ENCODE measurements around the gene GNAI1.

The GNAI1 gene

GRCh38 chr7:80257756-80258155 lies 123.1 kb downstream of the GNAI1 start:
- no peak for DNase-seq

- DNase-seq, result no peak
Measured at GRCh38 chr7:80260606-80261005, 126.0 kb downstream of the GNAI1 start.

DNA sequence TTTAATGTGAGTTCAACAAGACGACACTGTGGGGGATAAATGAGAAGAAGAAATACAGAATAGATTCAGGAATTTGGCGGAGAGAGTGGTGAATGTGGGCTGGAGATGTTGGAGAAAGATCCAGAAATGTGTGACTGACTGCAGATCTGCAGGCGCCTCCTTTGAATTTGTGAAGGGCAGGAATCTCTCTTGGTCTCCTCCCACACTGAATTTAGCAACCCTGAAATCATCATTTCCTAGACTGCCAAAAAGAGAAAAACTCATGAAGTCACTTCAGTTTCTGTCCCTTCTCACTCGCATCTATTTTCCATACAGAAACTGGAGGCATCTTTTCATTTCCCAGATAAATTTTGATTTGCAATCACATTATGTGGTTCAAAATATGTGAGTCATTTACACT lies 128.7 kb downstream of the GNAI1 start:
- no peak for DNase-seq

DNA sequence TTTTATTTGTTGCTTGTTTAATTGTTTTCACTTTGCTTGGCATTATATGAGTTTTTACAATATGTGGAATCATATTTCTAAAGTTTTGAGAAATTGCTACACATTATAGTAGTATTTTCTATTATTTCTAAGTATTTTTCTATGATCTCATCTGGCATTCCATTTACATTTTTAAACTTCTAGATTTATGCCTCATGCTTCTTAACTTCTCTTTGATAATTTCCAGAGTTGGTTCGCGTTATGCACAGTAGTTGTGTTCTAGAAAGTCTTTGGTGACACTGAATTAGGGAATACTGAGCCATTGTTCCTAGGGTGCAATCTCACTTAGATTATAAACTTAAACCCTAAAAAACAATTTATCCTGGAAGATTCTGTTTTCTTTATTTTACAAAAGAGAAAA lies 129.2 kb downstream of the GNAI1 start:
- no peak for DNase-seq

- DNase-seq, result no peak
Measured at GRCh38 chr7:80264769-80265495, 130.3 kb downstream of the GNAI1 start.

GRCh38 chr7:80272560-80273239 lies 138.1 kb downstream of the GNAI1 start:
- DNase-seq, result no peak

DNA sequence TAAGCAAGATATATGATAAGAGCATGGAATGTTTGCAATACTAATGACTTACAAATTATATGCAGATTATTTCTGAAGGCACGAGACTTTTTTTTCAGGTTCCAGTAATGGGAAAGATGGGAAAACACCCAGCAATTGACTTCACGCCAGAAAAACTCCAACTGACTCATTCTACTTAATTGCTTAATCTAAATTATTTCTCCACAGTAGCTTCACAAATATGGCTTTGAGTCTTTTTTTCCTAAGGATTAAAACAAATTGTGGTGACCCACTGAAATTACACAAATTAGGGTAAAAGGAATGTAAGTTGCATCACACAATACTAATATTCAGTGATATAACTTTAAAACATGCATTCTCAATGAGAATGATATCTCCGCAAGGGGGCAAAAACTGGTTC lies 138.7 kb downstream of the GNAI1 start:
- DNase-seq, result no peak

DNA sequence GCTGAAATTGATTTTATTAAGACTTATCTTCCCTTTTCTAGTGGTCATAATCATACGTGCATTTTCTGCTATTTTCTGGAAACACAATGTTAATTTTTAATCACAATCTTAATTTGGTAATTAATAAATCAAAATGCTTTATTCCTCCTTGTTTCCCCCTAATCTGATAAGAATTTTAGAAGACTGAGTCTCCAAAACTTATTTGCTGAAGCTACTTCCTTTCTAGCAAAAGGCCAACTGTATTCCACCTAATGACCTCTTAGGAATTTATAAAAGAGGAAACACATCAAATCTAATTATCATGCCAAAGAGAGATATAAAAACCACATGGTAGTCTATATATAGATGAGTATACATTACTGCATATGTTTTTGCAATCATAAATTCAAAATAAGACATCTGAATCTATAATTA lies 140.6 kb downstream of the GNAI1 start:
- no peak for DNase-seq

Data from stimulated activated CD4-positive, alpha-beta T cell treated with anti-CD3 and anti-CD28 coated beads, Interleukin-2, amount 100 ng/mL, for 48 hours (primary cell).